Measurements from ENCODE around the gene KLHL17.
"Not testable (repeated sequence)": the region's sequence is repeated elsewhere in the genome, so short reads cannot be mapped to it uniquely, and the experiment has no call there.

KLHL17 gene

DNA sequence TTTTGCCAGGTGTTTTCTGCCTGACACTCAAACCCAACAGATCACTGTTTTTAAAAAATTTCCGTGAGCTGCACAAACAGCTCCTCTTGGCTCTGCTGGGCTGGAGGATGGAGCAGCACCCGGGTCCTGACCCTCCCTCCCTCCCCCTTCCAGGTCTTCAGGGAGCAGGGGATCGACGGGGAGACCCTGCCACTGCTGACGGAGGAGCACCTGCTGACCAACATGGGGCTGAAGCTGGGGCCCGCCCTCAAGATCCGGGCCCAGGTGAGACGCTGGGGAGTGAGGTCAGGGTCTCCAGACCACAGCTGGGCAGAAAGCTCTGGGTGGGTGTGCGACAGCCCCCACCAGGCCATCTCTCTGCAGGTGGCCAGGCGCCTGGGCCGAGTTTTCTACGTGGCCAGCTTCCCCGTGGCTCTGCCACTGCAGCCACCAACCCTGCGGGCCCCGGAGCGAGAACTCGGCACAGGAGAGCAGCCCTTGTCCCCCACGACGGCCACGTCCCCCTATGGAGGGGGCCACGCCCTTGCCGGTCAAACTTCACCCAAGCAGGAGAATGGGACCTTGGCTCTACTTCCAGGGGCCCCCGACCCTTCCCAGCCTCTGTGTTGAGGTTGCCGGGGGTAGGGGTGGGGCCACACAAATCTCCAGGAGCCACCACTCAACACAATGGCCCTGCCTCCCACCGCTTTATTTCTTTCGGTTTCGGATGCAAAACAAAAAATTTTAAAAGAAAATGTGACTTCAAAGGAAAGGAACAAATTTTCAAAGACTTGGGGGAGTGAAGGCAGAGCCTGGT, 16.6 kb upstream of the KLHL17 start:
- Mint-ChIP-seq H3K9me3 (no peaks in the 10 kb centered on the region), H3K27me3 (peaks cover 15 to 32% of the 10 kb centered on the region in 2 donors), H3K4me3 (no peak overlapping the region), H3K27ac (no peak overlapping the region), H3K36me3 (ENCODE audit: insufficient read depth) (peaks cover 9% of the 10 kb centered on the region), H3K4me1 (ENCODE audit: low read depth in 2 of 2) (peaks cover 7 to 10% of the 10 kb centered on the region in 2 donors)
- DNase-seq, result no peak
- ATAC-seq (replicated peaks), result no peak

GRCh38 chr1:944341-945325, 15.8 kb upstream of the KLHL17 start:
- DNase-seq (no peak), ATAC-seq (replicated peaks) (no peak)
- H3K36me3 Mint-ChIP-seq (ENCODE audit: insufficient read depth), result peaks cover 16% of the 10 kb centered on the region
- no peaks in the 10 kb centered on the region for H3K9me3 Mint-ChIP-seq
- H3K4me3 Mint-ChIP-seq, result peak overlapping the region in 1 of 2 donors; percentile 19
- no peak overlapping the region for H3K27ac Mint-ChIP-seq
- peaks cover 7 to 8% of the 10 kb centered on the region in 2 donors for H3K4me1 Mint-ChIP-seq (ENCODE audit: low read depth in 2 of 2)
- peaks cover 10 to 23% of the 10 kb centered on the region in 2 donors for H3K27me3 Mint-ChIP-seq

DNA sequence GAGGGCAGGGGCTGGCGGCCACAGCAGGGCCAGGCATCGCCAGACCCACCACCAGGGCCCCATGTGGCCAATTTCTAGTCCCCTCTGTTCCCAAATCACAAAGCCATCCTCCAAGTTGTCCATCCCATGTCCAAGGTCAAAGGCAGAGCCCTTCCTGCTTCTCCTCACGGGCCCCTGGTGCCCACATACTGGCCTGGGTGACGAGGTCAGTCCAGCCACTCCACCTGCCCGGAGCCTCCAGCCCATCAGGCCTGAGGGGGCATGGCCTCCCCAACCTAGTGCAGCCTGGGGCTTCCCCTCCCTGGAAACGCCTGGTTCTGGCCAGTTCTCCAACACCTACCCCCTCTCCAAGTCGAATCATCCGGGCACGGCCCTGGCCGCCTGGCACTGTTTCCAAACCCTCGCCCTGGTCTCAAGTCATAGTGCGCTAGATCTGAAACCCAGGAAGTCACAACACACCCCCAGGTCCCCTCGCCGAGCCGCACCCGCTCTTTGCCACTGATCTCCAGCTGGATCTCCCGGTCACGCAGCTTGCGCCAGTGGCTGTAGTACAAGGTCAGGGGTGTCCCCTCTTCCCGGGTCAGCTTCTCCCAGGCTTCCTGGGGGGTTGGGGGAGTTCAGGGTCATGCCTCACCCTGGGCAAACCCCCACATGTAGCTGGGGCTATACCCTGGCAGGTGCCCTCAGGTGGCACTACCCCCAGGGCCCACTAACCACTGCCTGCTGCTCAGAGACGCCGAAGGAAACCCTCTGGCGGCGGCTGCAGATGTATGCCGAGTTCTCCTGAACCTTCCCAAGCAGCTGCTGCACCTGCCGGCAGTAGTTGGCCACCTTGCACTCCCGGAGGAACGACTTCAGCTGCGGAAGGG, 14.5 kb upstream of the KLHL17 start:
- ATAC-seq (replicated peaks) (no peak), DNase-seq (no peak)
- no peak overlapping the region for H3K27ac Mint-ChIP-seq
- H3K4me1 Mint-ChIP-seq (ENCODE audit: low read depth in 2 of 2), result peaks cover 7 to 8% of the 10 kb centered on the region in 2 donors
- peaks cover 19% of the 10 kb centered on the region for H3K36me3 Mint-ChIP-seq (ENCODE audit: insufficient read depth)
- H3K9me3 Mint-ChIP-seq, result no peaks in the 10 kb centered on the region
- H3K4me3 Mint-ChIP-seq, result no peak overlapping the region
- peaks cover 6 to 17% of the 10 kb centered on the region in 2 donors for H3K27me3 Mint-ChIP-seq

GRCh38 chr1:946811-947210, 13.6 kb upstream of the KLHL17 start:
- not testable (repeated sequence) for H3K27ac Mint-ChIP-seq; H3K4me1 Mint-ChIP-seq (ENCODE audit: low read depth in 2 of 2); ATAC-seq (replicated peaks); H3K4me3 Mint-ChIP-seq; DNase-seq; H3K27me3 Mint-ChIP-seq; H3K9me3 Mint-ChIP-seq
- H3K36me3 Mint-ChIP-seq (ENCODE audit: insufficient read depth), result peaks cover 18% of the 10 kb centered on the region

DNA sequence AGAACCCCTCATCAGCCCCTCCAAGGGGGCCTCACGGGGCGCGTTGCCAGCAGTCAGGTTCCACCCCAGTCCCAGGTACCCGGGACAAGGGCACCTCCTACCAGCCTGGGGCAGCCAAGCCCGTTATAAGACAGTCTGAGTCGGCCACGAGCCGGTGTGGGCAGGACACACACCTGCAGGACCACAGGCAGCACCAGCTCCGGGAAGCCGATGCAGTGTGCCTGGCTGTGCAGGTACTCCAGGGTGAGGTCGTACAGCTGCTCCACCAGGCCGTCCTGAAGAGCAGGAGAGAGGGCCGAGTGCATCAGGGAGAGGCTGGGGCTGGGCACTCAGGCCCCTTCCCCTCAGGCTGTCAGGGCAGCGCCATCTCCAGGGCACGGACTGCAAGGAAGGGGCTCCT, 12.4 kb upstream of the KLHL17 start:
- DNase-seq (no peak), ATAC-seq (replicated peaks) (no peak)
- peaks cover 0 to 6% of the 10 kb centered on the region in 2 donors for H3K27me3 Mint-ChIP-seq
- H3K36me3 Mint-ChIP-seq (ENCODE audit: insufficient read depth), result peaks cover 19% of the 10 kb centered on the region
- no peak overlapping the region for H3K4me3 Mint-ChIP-seq
- H3K27ac Mint-ChIP-seq, result no peak overlapping the region
- H3K9me3 Mint-ChIP-seq, result no peaks in the 10 kb centered on the region
- peaks cover 3 to 6% of the 10 kb centered on the region in 2 donors for H3K4me1 Mint-ChIP-seq (ENCODE audit: low read depth in 2 of 2)

DNA sequence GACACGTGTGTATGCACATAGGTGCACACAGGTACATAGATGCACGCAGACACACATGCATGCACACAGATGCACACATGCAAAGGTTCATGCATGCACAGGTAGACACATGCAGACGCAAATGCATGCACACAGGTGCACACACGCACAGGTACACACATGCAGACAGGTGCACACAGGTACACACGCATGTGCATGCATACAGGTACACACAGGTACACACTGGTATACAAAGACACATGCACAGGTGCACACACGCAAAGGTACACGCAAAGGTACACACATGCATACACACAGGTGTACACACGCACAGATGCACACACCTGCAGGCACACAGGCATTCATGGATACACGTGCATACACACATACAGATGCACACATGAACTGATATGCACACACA, 10.1 kb upstream of the KLHL17 start:
- H3K9me3 Mint-ChIP-seq, result no peaks in the 10 kb centered on the region
- ATAC-seq (replicated peaks) (no peak), DNase-seq (no peak)
- H3K27ac Mint-ChIP-seq, result no peak overlapping the region
- no peak overlapping the region for H3K4me3 Mint-ChIP-seq
- H3K4me1 Mint-ChIP-seq (ENCODE audit: low read depth in 2 of 2), result peaks cover 8% of the 10 kb centered on the region in 2 donors
- no peaks in the 10 kb centered on the region for H3K27me3 Mint-ChIP-seq
- H3K36me3 Mint-ChIP-seq (ENCODE audit: insufficient read depth), result peaks cover 31% of the 10 kb centered on the region

DNA sequence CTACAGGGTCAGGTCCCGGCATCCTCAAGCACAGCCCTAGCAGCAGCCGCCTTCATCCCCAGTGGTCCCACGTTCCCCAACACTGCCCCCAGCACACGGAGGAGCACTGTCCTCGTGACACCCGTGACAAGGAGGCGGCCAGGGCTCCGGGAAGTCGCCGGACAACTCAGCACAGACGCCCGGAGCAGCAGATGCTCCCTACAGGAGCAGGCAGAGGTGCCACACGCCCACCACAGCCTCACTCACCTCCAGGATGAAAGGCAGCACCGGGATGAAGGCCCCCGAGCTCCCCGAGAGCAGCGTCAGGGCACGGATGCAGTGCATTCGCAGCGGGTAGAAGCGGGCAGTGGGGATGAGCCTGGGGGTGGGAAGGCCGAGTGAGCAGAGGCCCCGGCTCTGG, 9.5 kb upstream of the KLHL17 start:
- Mint-ChIP-seq H3K4me1 (ENCODE audit: low read depth in 2 of 2) (peaks cover 5 to 9% of the 10 kb centered on the region in 2 donors), H3K36me3 (ENCODE audit: insufficient read depth) (peaks cover 31% of the 10 kb centered on the region)

GRCh38 chr1:951364-951763, 9.0 kb upstream of the KLHL17 start:
- DNase-seq (no peak), ATAC-seq (replicated peaks) (no peak)
- Mint-ChIP-seq H3K27ac (no peak overlapping the region), H3K27me3 (no peaks in the 10 kb centered on the region), H3K9me3 (no peaks in the 10 kb centered on the region), H3K4me3 (no peak overlapping the region), H3K4me1 (ENCODE audit: low read depth in 2 of 2) (peaks cover 5 to 9% of the 10 kb centered on the region in 2 donors), H3K36me3 (ENCODE audit: insufficient read depth) (peaks cover 31% of the 10 kb centered on the region)

More for the DNA sequence above, 9.5 kb upstream of the KLHL17 start:
- H3K27ac Mint-ChIP-seq, result no peak overlapping the region
- no peak for DNase-seq
- no peak for ATAC-seq (replicated peaks)
- no peaks in the 10 kb centered on the region for H3K9me3 Mint-ChIP-seq
- no peak overlapping the region for H3K4me3 Mint-ChIP-seq
- H3K27me3 Mint-ChIP-seq, result no peaks in the 10 kb centered on the region

DNA sequence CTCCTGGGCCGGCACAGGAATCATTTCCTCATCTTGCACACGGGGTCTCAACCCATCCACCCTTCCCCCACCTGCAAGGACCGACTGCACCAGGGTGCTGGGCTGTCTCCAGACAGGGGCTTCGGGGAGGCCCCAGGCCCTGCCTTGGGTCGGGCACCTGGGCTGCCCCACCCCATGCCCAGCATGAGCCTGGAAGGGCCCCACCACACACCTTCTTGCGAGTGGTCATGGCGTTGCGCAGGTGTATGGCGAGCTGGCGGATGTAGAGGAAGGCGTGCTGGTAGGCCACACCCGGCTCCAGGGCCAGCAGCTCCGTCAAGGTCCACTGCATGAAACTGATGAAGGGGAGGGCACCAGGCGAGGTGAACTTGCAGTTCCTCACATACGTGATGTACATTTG, 8.2 kb upstream of the KLHL17 start:
- Mint-ChIP-seq H3K27ac (no peak overlapping the region), H3K36me3 (ENCODE audit: insufficient read depth) (peaks cover 33% of the 10 kb centered on the region), H3K9me3 (no peaks in the 10 kb centered on the region), H3K4me1 (ENCODE audit: low read depth in 2 of 2) (peaks cover 5 to 11% of the 10 kb centered on the region in 2 donors), H3K4me3 (no peak overlapping the region), H3K27me3 (no peaks in the 10 kb centered on the region)
- DNase-seq (no peak), ATAC-seq (replicated peaks) (no peak)

- DNase-seq, result no peak
- no peak for ATAC-seq (replicated peaks)
- Mint-ChIP-seq H3K27ac (no peak overlapping the region), H3K9me3 (no peaks in the 10 kb centered on the region), H3K4me1 (ENCODE audit: low read depth in 2 of 2) (peaks cover 9 to 15% of the 10 kb centered on the region in 2 donors), H3K4me3 (no peak overlapping the region), H3K36me3 (ENCODE audit: insufficient read depth) (peaks cover 37% of the 10 kb centered on the region), H3K27me3 (no peaks in the 10 kb centered on the region)
Observed at GRCh38 chr1:952603-953002, 7.8 kb upstream of the KLHL17 start.

GRCh38 chr1:953524-954320, 6.7 kb upstream of the KLHL17 start:
- H3K27me3 Mint-ChIP-seq, result no peaks in the 10 kb centered on the region
- no peak for DNase-seq
- no peak overlapping the region for H3K4me3 Mint-ChIP-seq
- H3K9me3 Mint-ChIP-seq, result no peaks in the 10 kb centered on the region
- peaks cover 20 to 23% of the 10 kb centered on the region in 2 donors for H3K4me1 Mint-ChIP-seq (ENCODE audit: low read depth in 2 of 2)
- peaks cover 41% of the 10 kb centered on the region for H3K36me3 Mint-ChIP-seq (ENCODE audit: insufficient read depth)
- no peak overlapping the region for H3K27ac Mint-ChIP-seq
- no peak for ATAC-seq (replicated peaks)

DNA sequence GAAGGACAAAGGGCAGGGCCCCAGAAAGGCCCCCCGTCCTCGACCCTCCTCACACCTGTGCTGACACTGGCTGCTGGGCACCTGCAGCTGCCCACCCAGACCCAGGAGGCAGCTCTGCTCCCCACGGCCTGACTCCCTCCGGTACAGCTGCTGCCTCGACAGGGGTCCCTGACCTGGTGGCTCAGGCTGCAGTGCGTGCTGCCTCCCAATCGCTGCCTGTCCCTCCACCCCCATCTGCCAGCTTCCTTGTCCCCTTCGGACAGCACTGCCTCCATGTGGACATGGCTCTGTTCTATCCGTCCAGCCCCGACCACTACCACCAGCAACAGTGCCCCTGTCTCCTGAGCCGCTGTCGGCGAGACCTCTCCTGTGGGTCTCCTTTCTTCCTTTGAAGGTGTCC, 5.5 kb upstream of the KLHL17 start:
- Mint-ChIP-seq H3K27ac (no peak overlapping the region), H3K27me3 (no peaks in the 10 kb centered on the region), H3K36me3 (ENCODE audit: insufficient read depth) (peaks cover 38% of the 10 kb centered on the region), H3K9me3 (no peaks in the 10 kb centered on the region), H3K4me1 (ENCODE audit: low read depth in 2 of 2) (peaks cover 21 to 23% of the 10 kb centered on the region in 2 donors), H3K4me3 (no peak overlapping the region)
- no peak for DNase-seq
- ATAC-seq (replicated peaks), result no peak

All from effector memory CD8-positive, alpha-beta T cell (primary cell).